ENCODE measurements around the gene CRTC1.

CRTC1 gene

DNA sequence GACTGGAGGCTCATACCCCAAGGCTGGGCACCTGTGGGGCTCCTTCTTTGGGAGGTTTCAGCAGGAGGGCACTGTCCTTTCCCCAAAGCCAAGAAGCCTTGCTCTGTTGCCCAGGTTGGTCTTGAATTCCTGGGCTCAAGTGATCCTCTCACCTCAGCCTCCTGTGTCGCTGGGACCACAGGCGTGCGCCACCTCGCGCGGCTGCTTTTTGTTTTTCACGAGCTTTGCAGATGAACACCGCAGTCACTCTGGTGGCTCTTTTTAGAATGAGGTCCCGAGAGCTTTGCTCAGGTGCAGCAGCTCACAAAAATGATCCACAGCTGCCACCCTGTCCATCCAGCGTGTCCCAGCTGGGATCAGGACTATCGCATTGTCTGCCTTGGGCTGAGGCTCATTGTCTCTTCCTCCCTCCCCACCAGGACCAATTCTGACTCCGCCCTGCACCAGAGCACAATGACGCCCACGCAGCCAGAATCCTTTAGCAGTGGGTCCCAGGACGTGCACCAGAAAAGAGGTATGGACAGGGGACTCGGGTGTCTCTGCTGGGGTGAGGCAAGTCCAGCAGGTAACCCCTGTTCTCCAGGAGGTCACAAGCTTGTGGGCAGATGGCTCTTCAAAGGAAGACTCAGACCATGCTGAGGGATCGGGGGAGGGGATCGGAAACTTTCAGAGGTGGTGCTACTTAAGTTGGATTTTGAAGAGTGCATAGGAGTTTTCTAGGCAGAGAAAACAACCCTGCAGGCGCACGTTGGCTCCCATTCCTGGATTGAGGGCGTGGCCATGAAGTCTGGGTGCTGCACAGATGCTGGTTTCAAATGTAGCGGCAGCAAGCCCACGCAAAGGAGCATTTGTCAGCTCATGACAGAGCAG is 66.1 kb downstream of the CRTC1 start:
- H4K20me1 ChIP-seq (ENCODE audit: low read depth, low read length): no peaks in the 10 kb centered on the region
- H2AFZ ChIP-seq (ENCODE audit: low read depth, low read length, severe bottlenecking): no peak overlapping the region
- no peaks in the 10 kb centered on the region for H3K9me3 ChIP-seq (ENCODE audit: insufficient read depth, low read length)
- H3K36me3 ChIP-seq (ENCODE audit: low read length): no peaks in the 10 kb centered on the region
- TF ChIP-seq, protein P1, sequence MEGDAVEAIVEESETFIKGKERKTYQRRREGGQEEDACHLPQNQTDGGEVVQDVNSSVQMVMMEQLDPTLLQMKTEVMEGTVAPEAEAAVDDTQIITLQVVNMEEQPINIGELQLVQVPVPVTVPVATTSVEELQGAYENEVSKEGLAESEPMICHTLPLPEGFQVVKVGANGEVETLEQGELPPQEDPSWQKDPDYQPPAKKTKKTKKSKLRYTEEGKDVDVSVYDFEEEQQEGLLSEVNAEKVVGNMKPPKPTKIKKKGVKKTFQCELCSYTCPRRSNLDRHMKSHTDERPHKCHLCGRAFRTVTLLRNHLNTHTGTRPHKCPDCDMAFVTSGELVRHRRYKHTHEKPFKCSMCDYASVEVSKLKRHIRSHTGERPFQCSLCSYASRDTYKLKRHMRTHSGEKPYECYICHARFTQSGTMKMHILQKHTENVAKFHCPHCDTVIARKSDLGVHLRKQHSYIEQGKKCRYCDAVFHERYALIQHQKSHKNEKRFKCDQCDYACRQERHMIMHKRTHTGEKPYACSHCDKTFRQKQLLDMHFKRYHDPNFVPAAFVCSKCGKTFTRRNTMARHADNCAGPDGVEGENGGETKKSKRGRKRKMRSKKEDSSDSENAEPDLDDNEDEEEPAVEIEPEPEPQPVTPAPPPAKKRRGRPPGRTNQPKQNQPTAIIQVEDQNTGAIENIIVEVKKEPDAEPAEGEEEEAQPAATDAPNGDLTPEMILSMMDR (IDR thresholded peaks at IDR 0.05; ENCODE audit: insufficient read depth, low read length, poor library complexity, severe bottlenecking): no peak
- TF ChIP-seq EZH2phosphoT487 (conservative IDR thresholded peaks at IDR 0.05; ENCODE audit: low read length): no peak
- no peaks in the 10 kb centered on the region for H3K9me2 ChIP-seq (replicated peaks; ENCODE audit: insufficient read depth, low read length)
- H3K9ac ChIP-seq (ENCODE audit: low read length): no peak overlapping the region
- H3K27ac ChIP-seq (ENCODE audit: low read depth, low read length): no peak overlapping the region
- no peak overlapping the region for H3K4me2 ChIP-seq (ENCODE audit: low read depth, low read length, poor library complexity, severe bottlenecking)
- no peaks in the 10 kb centered on the region for H3K27me3 ChIP-seq (ENCODE audit: low read length)
- H3K4me3 ChIP-seq (ENCODE audit: insufficient read depth, low read length, poor library complexity, severe bottlenecking): no peak overlapping the region
- no peaks in the 10 kb centered on the region for H3K79me2 ChIP-seq (ENCODE audit: insufficient read depth, low read length)
- no peaks in the 10 kb centered on the region for H3F3A ChIP-seq (ENCODE audit: insufficient read depth)

DNA sequence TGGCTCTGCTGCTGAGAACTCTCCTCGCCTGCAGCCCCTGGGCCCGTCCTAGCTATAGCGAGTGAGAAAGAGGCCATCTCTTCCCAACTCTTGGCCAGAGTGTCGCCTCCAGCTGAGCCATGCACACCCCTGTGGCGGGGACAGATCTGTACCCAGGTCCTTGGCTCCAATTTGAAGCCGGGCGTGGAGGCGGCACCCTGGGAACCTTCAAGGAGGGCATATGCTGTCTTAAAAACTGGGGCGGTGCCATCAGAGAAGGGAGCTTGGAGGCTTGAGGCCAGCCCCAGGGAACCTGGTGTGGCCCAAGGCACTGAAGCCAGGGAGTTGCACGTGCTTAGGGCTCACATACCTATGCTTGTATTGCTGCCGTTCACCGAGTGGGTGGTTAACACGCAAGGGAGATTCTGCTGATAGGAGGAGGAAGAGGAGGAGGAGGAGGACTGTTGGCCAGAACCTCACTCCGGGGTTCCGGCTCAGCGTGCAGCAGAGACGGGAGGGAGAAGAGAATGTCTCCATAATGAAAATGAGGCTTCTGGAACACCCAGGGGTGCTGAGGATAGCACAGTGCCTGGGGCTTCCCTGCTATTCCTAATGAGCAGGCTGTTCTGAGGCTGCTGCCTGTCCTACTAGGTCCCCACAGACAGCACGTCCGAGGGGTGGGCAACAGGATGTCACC is 67.0 kb downstream of the CRTC1 start:
- no peak overlapping the region for H3K9ac ChIP-seq (ENCODE audit: low read length)
- H3K9me2 ChIP-seq (replicated peaks; ENCODE audit: insufficient read depth, low read length): no peaks in the 10 kb centered on the region
- H4K20me1 ChIP-seq (ENCODE audit: low read depth, low read length): no peaks in the 10 kb centered on the region
- H3K27me3 ChIP-seq (ENCODE audit: low read length): no peaks in the 10 kb centered on the region
- H2AFZ ChIP-seq (ENCODE audit: low read depth, low read length, severe bottlenecking): no peak overlapping the region
- no peaks in the 10 kb centered on the region for H3K79me2 ChIP-seq (ENCODE audit: insufficient read depth, low read length)
- H3F3A ChIP-seq (ENCODE audit: insufficient read depth): no peaks in the 10 kb centered on the region
- TF ChIP-seq, protein P1 (IDR thresholded peaks at IDR 0.05; ENCODE audit: insufficient read depth, low read length, poor library complexity, severe bottlenecking): no peak
- TF ChIP-seq EZH2phosphoT487 (conservative IDR thresholded peaks at IDR 0.05; ENCODE audit: low read length): no peak
- H3K27ac ChIP-seq (ENCODE audit: low read depth, low read length): no peak overlapping the region
- H3K4me2 ChIP-seq (ENCODE audit: low read depth, low read length, poor library complexity, severe bottlenecking): no peak overlapping the region
- no peaks in the 10 kb centered on the region for H3K9me3 ChIP-seq (ENCODE audit: insufficient read depth, low read length)
- H3K36me3 ChIP-seq (ENCODE audit: low read length): no peaks in the 10 kb centered on the region
- H3K4me3 ChIP-seq (ENCODE audit: insufficient read depth, low read length, poor library complexity, severe bottlenecking): no peak overlapping the region

DNA sequence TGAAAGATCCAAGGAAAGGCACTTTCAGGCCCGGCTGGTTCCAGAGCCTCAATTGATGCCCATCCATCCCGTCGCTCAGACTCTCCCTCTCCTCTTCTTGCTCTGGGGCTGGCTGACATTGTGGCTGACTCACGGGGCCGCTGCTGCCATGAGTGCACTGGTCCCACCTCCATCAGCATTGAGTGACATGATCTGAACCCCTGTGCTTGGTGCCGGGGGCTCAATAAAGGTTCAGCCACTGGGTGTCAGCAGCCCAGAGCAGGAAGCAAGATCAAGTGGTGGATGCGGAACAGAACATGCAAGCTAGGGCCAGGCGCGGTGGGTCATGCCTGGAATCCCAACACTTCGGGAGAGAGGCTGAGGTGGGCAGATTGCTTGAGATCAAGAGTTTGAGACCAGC is 68.1 kb downstream of the CRTC1 start:
- no peaks in the 10 kb centered on the region for H4K20me1 ChIP-seq (ENCODE audit: low read depth, low read length)
- no peaks in the 10 kb centered on the region for H3K27me3 ChIP-seq (ENCODE audit: low read length)
- no peak overlapping the region for H3K4me2 ChIP-seq (ENCODE audit: low read depth, low read length, poor library complexity, severe bottlenecking)
- no peaks in the 10 kb centered on the region for H3K9me3 ChIP-seq (ENCODE audit: insufficient read depth, low read length)
- TF ChIP-seq, protein P1 (IDR thresholded peaks at IDR 0.05; ENCODE audit: insufficient read depth, low read length, poor library complexity, severe bottlenecking): no peak
- TF ChIP-seq EZH2phosphoT487 (conservative IDR thresholded peaks at IDR 0.05; ENCODE audit: low read length): no peak
- no peak overlapping the region for H3K27ac ChIP-seq (ENCODE audit: low read depth, low read length)
- no peaks in the 10 kb centered on the region for H3K9me2 ChIP-seq (replicated peaks; ENCODE audit: insufficient read depth, low read length)
- no peaks in the 10 kb centered on the region for H3K36me3 ChIP-seq (ENCODE audit: low read length)
- no peaks in the 10 kb centered on the region for H3F3A ChIP-seq (ENCODE audit: insufficient read depth)
- no peaks in the 10 kb centered on the region for H3K79me2 ChIP-seq (ENCODE audit: insufficient read depth, low read length)
- H3K9ac ChIP-seq (ENCODE audit: low read length): no peak overlapping the region
- H3K4me3 ChIP-seq (ENCODE audit: insufficient read depth, low read length, poor library complexity, severe bottlenecking): no peak overlapping the region
- H2AFZ ChIP-seq (ENCODE audit: low read depth, low read length, severe bottlenecking): no peak overlapping the region

All from SU-DHL-6 (cell line).